HepG2 (cell line): Measurements from ENCODE around the gene GPATCH8. TPM values are rescaled to one million over a fixed set of nuclear protein-coding genes. Genes with fewer than 3 reads are reported as not detected.

Experiments
- ARNT2 ChIP-seq: sonication (generic); formaldehyde crosslinking; IDR thresholded peaks from 2 replicates; pipeline ENCODE4 v1.8.0; 2022; ENCODE audit warnings: mild to moderate bottlenecking, low read depth, missing genetic modification reagents, moderate library complexity
- DR1 ChIP-seq: sonication (generic); formaldehyde crosslinking; IDR thresholded peaks from 2 replicates; pipeline ENCODE4 v1.8.0; 2021; ENCODE audit warnings: mild to moderate bottlenecking, missing genetic modification reagents, inconsistent platforms
- FOXA3 ChIP-seq: IDR thresholded peaks from 2 replicates; pipeline ENCODE4 v1.6.1; 2016; ENCODE audit warnings: missing genetic modification reagents, missing compliant biosample characterization
- FOXK2 ChIP-seq: fragments of 450-650 bp; IDR thresholded peaks from 2 replicates; pipeline ENCODE4 v1.6.1; 2016
- GLI4 ChIP-seq: sonication (generic); formaldehyde crosslinking; IDR thresholded peaks from 2 replicates; pipeline ENCODE4 v1.5.1; 2020; ENCODE audit warnings: missing genetic modification reagents, mild to moderate bottlenecking, moderate library complexity, borderline replicate concordance
- HDAC1 ChIP-seq: sonication (generic); formaldehyde crosslinking; IDR thresholded peaks from 2 replicates; pipeline ENCODE4 v1.5.1; 2020; ENCODE audit warnings: mild to moderate bottlenecking, missing genetic modification reagents
- IRF2 ChIP-seq: IDR thresholded peaks from 2 replicates; pipeline ENCODE4 v1.6.1; 2018; ENCODE audit warnings: missing genetic modification reagents, missing compliant biosample characterization
- KAT8 ChIP-seq: IDR thresholded peaks from 2 replicates; pipeline ENCODE4 v1.6.1; 2016; ENCODE audit warnings: missing genetic modification reagents, missing compliant biosample characterization
- KDM2A ChIP-seq: sonication (generic); formaldehyde crosslinking; IDR thresholded peaks from 2 replicates; pipeline ENCODE4 v1.4.0; 2020; ENCODE audit warnings: low read depth, missing genetic modification reagents, borderline replicate concordance
- SKI ChIP-seq: fragments of 450-650 bp; IDR thresholded peaks from one replicate; pipeline ENCODE4 v1.6.1; 2018; ENCODE audit warnings: mild to moderate bottlenecking; ENCODE audit not compliant: partially characterized antibody
- TFE3 ChIP-seq: IDR thresholded peaks from 2 replicates; pipeline ENCODE4 v1.6.1; 2016
- ZIK1 ChIP-seq: sonication (generic); formaldehyde crosslinking; IDR thresholded peaks from 2 replicates; pipeline ENCODE4 v1.5.0; 2020; ENCODE audit warnings: mild to moderate bottlenecking, low read depth, missing genetic modification reagents, borderline replicate concordance
- ZNF121 ChIP-seq: sonication (generic); formaldehyde crosslinking; IDR thresholded peaks from 2 replicates; pipeline ENCODE4 v1.5.0; 2020; ENCODE audit warnings: mild to moderate bottlenecking, missing genetic modification reagents
- ZNF501 ChIP-seq: sonication (generic); formaldehyde crosslinking; IDR thresholded peaks from 2 replicates; pipeline ENCODE4 v1.5.1; 2020; ENCODE audit warnings: mild to moderate bottlenecking, moderate library complexity, missing genetic modification reagents
- ZNF784 ChIP-seq: sonication (generic); formaldehyde crosslinking; IDR thresholded peaks from 2 replicates; pipeline ENCODE4 v1.5.1; 2020; ENCODE audit warnings: missing genetic modification reagents, mild to moderate bottlenecking, borderline replicate concordance
- polyA plus RNA-seq, 8 experiments: library from polyadenylated mRNA; depleted of rRNA in 3 of 8; stranded (reverse) in 7 of 8; unstranded in 1 of 8; fragments of >200 nt; fragmentation: Illumina TruSeq in 4 of 8; extraction: Trizol in 4 of 8; gene quantifications; 2 replicates each; pipeline versions ENCODE4 v1.2.1 to v1.2.3, GENCODE V29; 2011 to 2016; ENCODE audit warnings: low read depth in 4 of 8, missing spikeins in 1 of 8, mixed read lengths in 1 of 8; ENCODE audit not compliant: insufficient read depth in 1 of 8
- total RNA-seq, 5 experiments: library from RNA; depleted of rRNA; stranded (reverse); fragments of >200 nt; fragmentation: Illumina TruSeq; extraction: Trizol; gene quantifications; 2 replicates each; pipeline ENCODE4 v1.2.3, GENCODE V29; 2016; ENCODE audit warnings: low read depth in 1 of 5
- TF ChIP-seq, protein P1 (sequence below): sonication (generic); formaldehyde crosslinking; IDR thresholded peaks from 2 replicates; pipeline ENCODE4 v1.5.0; 2020; ENCODE audit warnings: mild to moderate bottlenecking, missing genetic modification reagents, borderline replicate concordance
- TF ChIP-seq, protein P2 (sequence below): sonication (generic); formaldehyde crosslinking; IDR thresholded peaks from 2 replicates; pipeline ENCODE4 v1.4.0; 2020; ENCODE audit warnings: missing genetic modification reagents

GPATCH8 gene
- total and polyA plus RNA-seq, 2 of the 13 experiments (the other 11 are each of a cell fraction or from before 2014, with no cell fraction given), result 20.7 to 21.5 TPM

DNA sequence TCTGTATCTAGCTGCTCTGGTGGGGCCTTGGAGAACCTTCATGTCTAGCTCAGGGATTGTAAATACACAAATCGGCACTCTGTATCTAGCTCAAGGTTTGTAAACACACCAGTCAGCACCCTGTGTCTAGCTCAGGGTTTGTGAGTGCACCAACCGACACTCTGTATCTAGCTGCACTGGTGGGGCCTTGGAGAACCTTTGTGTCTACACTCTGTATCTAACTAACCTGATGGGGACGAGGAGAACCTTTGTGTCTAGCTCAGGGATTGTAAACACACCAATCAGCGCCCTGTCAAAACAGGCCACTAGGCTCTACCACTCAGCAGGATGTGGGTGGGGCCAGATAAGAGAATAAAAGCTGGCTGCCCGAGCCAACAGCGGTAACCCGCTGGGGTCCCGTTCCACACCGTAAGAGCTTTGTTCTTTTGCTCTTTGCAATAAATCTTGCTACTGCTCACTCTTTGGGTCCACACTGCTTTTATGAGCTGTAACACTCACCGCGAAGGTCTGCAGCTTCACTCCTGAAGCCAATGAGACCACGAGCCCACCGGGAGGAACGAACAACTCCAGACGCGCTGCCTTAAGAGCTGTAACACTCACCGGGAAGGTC lies 133.7 kb downstream of the GPATCH8 start (continued):
- TF ChIP-seq, protein P1, sequence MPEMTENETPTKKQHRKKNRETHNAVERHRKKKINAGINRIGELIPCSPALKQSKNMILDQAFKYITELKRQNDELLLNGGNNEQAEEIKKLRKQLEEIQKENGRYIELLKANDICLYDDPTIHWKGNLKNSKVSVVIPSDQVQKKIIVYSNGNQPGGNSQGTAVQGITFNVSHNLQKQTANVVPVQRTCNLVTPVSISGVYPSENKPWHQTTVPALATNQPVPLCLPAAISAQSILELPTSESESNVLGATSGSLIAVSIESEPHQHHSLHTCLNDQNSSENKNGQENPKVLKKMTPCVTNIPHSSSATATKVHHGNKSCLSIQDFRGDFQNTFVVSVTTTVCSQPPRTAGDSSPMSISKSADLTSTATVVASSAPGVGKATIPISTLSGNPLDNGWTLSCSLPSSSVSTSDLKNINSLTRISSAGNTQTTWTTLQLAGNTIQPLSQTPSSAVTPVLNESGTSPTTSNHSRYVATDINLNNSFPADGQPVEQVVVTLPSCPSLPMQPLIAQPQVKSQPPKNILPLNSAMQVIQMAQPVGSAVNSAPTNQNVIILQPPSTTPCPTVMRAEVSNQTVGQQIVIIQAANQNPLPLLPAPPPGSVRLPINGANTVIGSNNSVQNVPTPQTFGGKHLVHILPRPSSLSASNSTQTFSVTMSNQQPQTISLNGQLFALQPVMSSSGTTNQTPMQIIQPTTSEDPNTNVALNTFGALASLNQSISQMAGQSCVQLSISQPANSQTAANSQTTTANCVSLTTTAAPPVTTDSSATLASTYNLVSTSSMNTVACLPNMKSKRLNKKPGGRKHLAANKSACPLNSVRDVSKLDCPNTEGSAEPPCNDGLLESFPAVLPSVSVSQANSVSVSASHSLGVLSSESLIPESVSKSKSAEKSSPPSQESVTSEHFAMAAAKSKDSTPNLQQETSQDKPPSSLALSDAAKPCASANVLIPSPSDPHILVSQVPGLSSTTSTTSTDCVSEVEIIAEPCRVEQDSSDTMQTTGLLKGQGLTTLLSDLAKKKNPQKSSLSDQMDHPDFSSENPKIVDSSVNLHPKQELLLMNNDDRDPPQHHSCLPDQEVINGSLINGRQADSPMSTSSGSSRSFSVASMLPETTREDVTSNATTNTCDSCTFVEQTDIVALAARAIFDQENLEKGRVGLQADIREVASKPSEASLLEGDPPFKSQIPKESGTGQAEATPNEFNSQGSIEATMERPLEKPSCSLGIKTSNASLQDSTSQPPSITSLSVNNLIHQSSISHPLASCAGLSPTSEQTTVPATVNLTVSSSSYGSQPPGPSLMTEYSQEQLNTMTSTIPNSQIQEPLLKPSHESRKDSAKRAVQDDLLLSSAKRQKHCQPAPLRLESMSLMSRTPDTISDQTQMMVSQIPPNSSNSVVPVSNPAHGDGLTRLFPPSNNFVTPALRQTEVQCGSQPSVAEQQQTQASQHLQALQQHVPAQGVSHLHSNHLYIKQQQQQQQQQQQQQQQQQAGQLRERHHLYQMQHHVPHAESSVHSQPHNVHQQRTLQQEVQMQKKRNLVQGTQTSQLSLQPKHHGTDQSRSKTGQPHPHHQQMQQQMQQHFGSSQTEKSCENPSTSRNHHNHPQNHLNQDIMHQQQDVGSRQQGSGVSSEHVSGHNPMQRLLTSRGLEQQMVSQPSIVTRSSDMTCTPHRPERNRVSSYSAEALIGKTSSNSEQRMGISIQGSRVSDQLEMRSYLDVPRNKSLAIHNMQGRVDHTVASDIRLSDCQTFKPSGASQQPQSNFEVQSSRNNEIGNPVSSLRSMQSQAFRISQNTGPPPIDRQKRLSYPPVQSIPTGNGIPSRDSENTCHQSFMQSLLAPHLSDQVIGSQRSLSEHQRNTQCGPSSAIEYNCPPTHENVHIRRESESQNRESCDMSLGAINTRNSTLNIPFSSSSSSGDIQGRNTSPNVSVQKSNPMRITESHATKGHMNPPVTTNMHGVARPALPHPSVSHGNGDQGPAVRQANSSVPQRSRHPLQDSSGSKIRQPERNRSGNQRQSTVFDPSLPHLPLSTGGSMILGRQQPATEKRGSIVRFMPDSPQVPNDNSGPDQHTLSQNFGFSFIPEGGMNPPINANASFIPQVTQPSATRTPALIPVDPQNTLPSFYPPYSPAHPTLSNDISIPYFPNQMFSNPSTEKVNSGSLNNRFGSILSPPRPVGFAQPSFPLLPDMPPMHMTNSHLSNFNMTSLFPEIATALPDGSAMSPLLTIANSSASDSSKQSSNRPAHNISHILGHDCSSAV (CRISPR knock-in tag), result 0 out of 2 replicates have a peak, but pooled peaks have one; percentile 37
- peak; percentile 78 for TF ChIP-seq FOXK2
- peak; percentile 78 for TF ChIP-seq FOXA3 (CRISPR knock-in tag)
- peak; percentile 17; the same call in 1 of the 2 replicates for TF ChIP-seq GLI4 (CRISPR knock-in tag)
- 0 out of 2 replicates have a peak, but pooled peaks have one; percentile 52 for TF ChIP-seq ZIK1 (CRISPR knock-in tag)
- peak; percentile 56 for TF ChIP-seq IRF2
- TF ChIP-seq SKI, result peak; percentile 78
- TF ChIP-seq ARNT2 (CRISPR knock-in tag), result 0 out of 2 replicates have a peak, but pooled peaks have one; percentile 47
- TF ChIP-seq TFE3, result peak; percentile 23; the same call in 1 of the 2 replicates
- peak; percentile 36; the same call in 1 of the 2 replicates for TF ChIP-seq ZNF121
- TF ChIP-seq KDM2A (CRISPR knock-in tag), result peak; percentile 55
- TF ChIP-seq, protein P2, sequence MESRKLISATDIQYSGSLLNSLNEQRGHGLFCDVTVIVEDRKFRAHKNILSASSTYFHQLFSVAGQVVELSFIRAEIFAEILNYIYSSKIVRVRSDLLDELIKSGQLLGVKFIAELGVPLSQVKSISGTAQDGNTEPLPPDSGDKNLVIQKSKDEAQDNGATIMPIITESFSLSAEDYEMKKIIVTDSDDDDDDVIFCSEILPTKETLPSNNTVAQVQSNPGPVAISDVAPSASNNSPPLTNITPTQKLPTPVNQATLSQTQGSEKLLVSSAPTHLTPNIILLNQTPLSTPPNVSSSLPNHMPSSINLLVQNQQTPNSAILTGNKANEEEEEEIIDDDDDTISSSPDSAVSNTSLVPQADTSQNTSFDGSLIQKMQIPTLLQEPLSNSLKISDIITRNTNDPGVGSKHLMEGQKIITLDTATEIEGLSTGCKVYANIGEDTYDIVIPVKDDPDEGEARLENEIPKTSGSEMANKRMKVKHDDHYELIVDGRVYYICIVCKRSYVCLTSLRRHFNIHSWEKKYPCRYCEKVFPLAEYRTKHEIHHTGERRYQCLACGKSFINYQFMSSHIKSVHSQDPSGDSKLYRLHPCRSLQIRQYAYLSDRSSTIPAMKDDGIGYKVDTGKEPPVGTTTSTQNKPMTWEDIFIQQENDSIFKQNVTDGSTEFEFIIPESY (CRISPR knock-in tag), result peak; percentile 16; the same call in 1 of the 2 replicates
- TF ChIP-seq DR1, result peak; percentile 67
- peak; percentile 51 for TF ChIP-seq HDAC1 (CRISPR knock-in tag)
- TF ChIP-seq ZNF501 (CRISPR knock-in tag), result peak; percentile 57; the same call in 1 of the 2 replicates
- TF ChIP-seq KAT8 (CRISPR knock-in tag), result peak; percentile 41; the same call in 1 of the 2 replicates
- TF ChIP-seq ZNF784 (CRISPR knock-in tag), result peak; percentile 75
